Measurements from ENCODE around the gene GPR162.

DNA sequence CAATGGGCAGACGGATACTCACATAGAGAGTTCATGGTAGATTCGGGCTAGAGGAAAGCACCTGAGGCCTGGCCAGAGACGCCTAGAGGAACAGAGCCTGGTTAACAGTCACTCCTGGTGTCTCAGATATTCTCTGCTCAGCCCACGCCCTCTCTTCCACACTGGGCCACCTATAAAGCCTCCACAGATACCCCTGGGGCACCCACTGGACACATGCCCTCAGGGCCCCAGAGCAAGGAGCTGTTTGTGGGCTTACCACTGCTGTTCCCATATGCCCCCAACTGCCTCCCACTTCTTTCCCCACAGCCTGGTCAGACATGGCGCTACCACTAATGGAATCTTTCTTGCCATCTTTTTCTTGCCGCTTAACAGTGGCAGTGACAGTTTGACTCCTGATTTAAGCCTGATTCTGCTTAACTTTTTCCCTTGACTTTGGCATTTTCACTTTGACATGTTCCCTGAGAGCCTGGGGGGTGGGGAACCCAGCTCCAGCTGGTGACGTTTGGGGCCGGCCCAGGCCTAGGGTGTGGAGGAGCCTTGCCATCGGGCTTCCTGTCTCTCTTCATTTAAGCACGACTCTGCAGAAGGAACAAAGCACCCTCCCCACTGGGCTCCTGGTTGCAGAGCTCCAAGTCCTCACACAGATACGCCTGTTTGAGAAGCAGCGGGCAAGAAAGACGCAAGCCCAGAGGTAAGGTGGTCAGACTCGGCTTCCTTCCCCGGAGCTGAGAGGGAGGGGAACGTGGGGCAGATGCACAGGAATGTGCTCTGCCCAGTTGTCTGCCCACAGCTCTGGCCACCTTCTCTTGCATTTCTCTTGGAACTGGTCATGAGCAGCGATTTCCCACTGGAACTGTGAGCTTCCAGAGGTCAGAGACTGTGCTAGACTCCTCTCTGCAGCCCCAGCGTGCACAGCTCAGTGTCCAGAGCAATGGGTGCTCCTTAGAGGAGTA, 32.4 kb upstream of the GPR162 start, which contains the start of gene CD4:
- TF ChIP-seq, protein P1, sequence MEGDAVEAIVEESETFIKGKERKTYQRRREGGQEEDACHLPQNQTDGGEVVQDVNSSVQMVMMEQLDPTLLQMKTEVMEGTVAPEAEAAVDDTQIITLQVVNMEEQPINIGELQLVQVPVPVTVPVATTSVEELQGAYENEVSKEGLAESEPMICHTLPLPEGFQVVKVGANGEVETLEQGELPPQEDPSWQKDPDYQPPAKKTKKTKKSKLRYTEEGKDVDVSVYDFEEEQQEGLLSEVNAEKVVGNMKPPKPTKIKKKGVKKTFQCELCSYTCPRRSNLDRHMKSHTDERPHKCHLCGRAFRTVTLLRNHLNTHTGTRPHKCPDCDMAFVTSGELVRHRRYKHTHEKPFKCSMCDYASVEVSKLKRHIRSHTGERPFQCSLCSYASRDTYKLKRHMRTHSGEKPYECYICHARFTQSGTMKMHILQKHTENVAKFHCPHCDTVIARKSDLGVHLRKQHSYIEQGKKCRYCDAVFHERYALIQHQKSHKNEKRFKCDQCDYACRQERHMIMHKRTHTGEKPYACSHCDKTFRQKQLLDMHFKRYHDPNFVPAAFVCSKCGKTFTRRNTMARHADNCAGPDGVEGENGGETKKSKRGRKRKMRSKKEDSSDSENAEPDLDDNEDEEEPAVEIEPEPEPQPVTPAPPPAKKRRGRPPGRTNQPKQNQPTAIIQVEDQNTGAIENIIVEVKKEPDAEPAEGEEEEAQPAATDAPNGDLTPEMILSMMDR (conservative IDR thresholded peaks at IDR 0.05 in 1 of 2, IDR thresholded peaks at IDR 0.05 in 1 of 2; ENCODE audit: extremely low read depth in 1 of 2, insufficient read depth in 1 of 2, low read depth in 1 of 2, low read length in 2 of 2): no peak
- TF ChIP-seq EZH2 (IDR thresholded peaks at IDR 0.05; ENCODE audit: borderline replicate concordance, low read length): no peak
